Ramos (cell line): ENCODE data around the gene CALY.

ENCODE experiments used
- in situ Hi-C: fragments of 300-500 bp; cut with MboI; formaldehyde crosslinking; loops from one replicate; pipeline ENCODE4 v1.14.3; 2022; ENCODE audit warnings: low sequenced_read_pairs; ENCODE audit not compliant: unreplicated experiment

Gene CALY

DNA sequence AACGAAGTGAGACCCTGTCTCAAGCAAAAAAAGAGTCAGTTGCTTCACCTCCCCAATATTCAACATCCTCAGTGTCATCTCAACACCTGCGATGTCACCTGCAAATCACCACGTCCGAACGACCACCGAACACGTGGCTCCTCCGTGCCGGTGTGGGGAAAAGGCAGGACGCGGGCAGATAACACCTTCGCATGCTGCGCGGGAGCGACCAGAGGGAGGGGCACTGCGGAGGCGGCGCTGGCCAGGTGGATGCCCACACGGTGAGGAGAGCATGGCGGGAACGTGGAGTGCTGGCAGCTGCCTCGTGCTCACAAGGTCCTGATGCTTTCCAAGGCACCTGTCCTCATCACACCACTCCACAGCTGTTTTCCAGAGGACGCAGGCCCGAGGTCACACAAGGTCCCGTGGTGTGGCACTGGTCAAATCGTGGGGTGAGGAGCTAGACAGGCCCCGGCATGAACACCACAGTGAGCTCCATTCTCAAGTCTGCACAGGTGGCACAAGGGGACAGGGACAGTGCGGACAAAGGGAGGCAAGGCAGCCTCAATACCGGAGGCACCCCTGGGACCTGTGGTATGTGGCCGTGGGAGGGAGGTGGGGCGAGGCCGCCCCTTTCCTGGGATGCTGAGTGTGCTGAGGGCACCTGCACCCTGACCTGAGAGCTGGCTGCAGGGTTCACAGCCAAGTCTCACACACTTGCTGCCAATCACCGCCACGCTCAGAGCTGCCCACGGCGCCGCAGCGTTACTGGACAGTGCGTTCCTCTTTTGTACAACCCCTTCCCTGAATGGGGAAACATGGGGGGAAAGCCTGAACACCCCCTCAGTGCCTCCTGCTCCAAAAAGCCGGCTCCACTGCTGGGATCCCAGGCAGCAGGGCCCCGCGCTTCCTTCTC is 41.0 kb downstream of the CALY start:
- in situ Hi-C loops, result no loop called here

DNA sequence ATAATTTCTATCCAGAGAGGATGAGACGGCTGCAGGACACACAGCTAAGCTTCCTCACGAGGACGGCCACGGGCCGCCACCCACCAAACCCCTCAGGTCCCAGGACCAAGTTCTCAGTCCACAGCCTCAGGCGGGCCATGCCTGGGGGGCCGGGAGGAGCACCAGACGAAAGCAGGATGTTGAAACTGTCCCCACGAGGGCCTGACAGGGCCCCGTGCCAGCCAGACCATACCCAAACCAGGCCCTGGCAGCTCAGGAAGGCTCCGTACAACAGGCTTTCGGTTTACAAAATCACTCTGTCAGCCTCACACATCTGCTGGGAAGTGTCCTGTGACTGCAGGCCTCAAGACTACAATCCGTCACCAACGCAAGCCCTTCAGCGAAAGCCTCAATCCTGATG is 42.5 kb downstream of the CALY start:
- in situ Hi-C loops, result no loop called here

GRCh38 chr10:133293810-133294119 is 42.9 kb downstream of the CALY start:
- in situ Hi-C loops, result no loop called here

DNA sequence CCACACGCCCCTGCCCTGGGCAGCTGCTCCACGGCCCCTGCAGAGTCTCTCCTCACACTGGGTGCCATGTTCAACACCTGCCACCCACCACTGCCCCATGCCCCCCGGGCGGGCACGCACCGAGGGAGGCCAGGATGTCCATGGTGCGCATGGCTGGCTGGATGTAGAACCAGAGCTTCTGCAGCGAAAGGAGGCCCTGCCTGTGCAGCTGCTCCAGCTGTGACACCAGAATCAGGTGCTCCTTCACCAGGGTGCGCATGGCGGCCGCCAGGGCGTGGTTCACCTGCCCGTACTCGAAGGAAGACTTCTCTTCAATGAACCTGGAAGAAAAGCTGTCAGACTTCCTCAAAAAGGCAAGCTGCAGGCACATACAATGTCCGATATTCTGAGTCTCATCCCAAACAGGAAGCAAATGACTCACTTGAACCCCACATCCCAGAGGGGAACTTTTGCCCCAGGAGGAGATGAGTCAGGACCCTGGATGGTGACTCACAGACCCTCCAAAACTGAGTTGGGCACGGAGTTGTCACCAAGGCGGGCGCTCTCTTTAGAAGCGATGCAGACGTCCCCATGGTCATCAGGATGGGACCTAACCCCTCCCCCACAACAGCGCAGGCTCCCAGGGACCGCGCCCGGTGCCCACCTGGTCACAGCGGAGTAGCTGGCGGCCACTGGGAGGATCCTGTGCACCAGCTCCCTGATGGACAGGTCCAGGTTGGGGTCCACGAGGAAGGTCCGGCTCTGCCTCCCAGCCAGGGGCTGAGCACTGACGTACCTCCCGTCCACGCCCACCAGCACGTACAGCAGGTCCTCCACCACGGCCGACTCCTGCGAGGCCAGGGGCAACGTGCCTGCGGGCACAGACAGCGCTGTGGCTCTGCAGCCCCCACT is 43.5 kb downstream of the CALY start:
- in situ Hi-C loops, result no loop called here

- in situ Hi-C loops, result no loop called here
Measured at GRCh38 chr10:133289761-133290160, 46.9 kb downstream of the CALY start.

DNA sequence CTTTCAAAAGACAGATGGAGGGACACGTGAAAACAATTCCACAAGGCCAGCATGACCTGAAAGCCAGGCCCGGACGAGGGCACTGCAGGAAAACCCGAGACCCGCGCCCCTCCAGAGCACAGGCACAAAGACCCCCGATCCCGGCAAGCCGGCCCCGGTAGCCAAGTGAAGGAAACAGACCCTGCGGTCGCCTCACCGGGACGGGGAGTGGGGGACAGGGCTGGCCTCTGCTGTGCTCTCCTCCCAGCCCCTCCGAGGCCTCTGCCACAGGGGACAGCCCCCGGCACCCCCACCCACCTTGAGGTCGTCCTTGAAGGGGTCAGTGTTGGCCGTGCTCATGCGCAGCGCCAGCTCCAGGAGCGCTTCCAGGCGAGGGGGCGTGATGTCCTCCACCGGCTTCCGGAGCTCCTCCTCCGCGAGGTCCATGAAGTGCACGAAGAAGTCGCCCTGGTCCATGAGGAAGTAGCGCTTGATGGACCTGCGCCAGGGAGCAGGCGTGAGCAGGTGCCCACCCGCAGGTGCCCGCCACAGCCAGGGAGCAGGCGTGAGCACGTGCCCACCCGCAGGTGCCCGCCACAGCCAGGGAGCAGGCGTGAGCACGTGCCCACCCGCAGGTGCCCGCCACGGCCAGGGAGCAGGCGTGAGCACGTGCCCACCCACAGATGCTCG is 48.7 kb downstream of the CALY start:
- in situ Hi-C loops, result no loop called here

DNA sequence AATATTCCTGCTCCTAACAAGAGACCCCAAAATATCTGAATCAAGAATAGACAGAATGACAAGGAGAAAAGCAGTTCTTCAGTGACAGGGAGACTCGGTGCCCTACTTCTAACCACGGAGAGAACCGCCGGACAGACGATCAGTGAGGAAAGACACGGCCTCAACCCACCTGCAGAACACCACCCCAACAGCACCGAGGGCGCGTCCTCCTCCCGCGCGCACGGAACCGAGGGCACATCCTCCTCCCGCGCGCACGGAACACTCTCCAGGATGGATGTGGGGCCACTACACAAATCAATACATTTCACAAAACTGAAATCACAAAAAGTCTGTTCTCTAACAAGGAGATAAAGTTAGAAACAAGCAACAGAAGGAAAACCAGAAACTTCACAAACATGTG is 50.3 kb downstream of the CALY start:
- in situ Hi-C loops, result no loop called here

DNA sequence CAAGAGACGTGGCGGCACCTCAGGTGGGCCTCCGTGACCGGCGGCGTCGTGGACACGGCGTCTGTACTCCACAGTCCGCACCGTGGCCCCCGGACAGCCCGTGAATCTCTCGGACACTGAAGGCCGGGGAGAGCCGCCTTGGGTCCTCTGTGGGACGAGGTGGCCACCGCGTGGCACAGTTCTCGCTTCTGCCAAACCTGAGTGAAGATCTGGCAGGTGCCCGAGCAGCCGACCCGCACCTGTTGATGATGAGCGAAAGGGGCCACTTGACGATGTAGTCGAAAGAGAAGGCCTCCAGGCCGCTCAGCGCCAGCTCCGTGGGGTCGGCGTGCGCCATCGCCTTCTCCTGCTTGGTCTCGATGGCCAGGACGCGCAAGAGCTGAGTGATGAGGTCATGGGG is 51.5 kb downstream of the CALY start:
- in situ Hi-C loops, result no loop called here

DNA sequence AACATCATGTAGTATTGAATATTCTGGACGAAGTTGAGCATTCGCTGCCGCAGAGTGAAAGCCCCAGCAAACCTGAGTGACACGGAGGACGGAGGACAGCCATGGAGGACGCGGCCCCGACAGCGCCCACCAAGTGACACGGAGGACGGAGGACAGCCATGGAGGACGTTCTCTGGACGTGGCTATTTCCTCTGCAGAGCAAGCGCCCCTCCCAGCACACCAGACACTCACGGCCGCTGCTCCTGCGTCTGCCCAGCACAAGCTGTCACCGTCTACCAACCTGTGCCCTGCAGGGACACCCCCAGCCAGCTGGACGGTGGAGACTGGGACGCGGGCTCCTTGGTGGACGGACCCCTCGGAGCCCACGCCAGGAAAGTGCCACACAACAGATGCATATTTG is 52.8 kb downstream of the CALY start:
- in situ Hi-C loops, result no loop called here

GRCh38 chr10:133282846-133283390 is 53.8 kb downstream of the CALY start:
- in situ Hi-C loops, result no loop called here

DNA sequence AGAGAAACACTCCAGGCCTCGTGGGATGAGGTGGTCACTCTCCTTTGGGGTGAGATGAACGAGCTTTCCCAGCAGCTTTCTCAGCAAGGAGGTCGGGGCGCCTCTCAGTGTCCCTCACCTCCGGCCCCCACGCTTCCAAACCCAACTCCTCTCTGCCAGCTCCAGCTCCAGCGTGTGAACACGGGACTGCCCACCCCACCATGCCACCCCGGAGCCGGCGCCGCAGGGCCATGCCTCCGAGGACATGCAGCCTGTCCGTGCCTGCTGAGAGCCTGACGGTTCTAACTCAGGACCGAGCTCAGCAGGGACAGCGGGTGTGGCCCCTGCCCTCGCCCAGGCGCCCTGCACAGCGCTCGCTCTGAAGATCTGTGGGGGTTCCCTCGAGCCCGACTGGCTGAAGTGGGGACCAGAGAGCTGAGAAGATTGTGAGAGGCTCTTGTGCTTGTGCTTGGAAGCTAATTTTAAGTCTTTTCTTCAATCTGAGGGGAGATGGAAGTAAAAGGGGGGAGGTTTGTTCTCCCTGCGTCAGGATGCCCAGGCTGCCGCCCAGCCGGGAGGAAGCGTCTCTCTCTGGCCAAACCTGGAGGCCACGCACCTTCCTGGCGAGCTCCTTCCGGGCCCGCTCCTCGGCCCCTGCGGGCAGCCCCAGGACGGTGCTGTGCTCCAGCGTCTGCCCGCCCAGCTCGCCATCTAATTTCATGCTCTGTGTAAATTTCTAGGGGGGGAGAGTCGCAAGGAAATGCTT is 54.9 kb downstream of the CALY start:
- in situ Hi-C loops, result no loop called here

- in situ Hi-C loops, result no loop called here
Measured at GRCh38 chr10:133281084-133281483, 55.6 kb downstream of the CALY start.

- in situ Hi-C loops, result no loop called here
Measured at GRCh38 chr10:133280391-133281059, 56.2 kb downstream of the CALY start.

DNA sequence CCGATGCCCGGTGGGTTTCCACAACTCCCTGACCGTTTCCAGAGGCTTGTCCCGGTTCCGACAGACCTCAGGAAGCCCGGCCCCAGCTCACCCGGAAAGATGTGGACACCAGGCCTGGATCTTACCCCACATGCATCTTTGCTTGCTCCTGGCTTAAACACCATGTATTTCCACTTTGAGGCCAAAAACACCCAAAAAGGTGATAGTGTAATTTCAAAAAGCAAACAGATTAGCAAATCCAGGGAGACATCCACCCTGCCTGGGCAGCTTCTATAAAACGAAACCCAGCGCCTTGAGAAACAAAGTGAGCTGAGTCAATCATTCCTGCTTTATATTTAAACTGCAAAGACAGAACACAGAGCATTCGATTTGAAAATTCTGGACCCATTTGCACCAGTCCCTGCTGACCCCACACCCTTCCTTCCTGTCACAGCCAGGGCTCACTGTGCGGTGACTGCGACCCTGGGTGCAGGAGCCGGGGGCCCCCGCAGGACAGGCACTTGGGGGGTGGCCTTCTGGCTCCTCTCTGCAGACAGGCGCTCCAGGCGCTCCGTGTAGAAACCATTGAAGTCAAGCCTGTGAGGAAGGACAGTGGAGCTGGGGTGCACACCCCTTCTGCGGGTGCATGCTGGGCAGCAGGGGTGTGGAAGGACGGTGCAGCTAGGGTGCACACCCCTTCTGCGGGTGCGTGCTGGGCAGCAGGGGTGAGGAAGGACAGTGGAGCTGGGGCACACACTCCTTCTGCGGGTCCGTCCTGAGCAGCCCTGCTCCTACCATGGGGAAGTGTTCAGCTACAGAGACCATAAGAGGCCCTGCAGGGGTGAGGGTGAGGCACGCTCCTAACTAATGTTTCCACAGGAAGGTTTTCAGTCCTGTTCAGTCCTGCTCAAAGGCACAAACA is 57.1 kb downstream of the CALY start:
- in situ Hi-C loops, result no loop called here

DNA sequence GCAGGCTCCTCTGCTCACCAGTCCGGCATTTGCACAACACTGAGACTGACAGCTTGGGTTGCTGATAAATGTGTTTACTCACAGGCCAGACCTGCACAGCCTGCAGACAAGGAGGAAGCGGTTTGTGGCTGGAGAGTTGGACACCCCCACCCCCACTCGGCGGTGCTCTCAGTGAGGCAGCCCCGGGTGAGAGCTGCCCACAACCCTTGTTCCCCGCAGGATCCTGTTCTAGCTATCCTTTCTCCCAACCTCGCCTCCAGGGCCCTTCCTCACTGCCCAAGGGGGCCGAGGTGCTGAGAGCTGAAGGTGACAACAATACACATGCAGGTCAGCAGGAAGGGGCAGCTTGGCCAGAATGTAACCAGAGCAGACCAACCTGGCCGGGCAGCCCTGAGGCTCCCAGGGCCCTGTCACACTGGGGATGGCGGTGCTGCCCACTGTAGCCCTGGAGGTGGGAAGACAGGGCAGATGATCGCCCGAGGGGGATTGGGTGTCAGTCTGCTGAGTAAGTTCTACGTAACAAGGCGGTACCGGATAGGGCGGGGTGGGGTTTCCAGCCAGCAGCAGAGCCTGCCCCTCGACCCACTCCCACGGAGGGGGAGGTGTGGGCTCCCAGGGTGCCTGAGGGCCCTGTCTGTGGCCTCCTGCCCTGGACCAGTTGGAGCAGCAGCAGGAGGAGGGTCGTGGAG is 58.0 kb downstream of the CALY start:
- in situ Hi-C loops, result no loop called here

DNA sequence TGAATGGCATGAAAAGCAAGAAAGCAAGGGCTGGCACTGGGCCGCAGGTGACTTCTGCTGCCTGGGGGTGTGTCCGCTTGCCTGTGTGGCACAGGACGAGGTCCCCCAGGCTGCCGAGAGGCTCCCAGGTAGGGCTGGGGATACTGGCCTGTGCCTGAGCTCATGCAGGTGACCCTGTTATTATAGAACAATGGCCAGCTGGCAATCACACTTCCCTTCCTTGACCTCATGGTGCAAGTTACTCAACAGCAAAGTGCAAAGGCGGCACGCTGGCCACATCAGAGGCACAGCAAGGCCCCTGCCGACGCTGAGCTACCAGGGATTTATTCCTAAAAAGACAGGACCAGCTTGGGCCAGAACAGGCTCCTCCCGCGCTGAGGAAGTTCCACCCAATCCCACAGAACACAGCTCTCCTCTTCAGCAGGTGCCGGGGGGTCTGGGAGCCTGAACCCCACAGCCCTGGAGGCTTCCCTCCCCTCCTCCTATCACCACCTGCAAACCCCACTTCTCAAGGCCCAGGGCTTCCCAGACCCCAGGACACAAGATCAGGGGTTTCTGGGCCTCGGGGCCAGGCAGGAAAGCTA is 58.6 kb downstream of the CALY start:
- in situ Hi-C loops, result no loop called here

- in situ Hi-C loops, result no loop called here
Measured at GRCh38 chr10:133277277-133277992, 59.3 kb downstream of the CALY start.
